Measurements from ENCODE around the gene C2CD2L.
"Not testable (repeated sequence)": the region's sequence is repeated elsewhere in the genome, so short reads cannot be mapped to it uniquely, and the experiment has no call there.

The C2CD2L gene

GRCh38 chr11:119116235-119116594, 9.1 kb downstream of the C2CD2L start:
- no peak for DNase-seq

GRCh38 chr11:119116601-119117000, 9.5 kb downstream of the C2CD2L start:
- no peak for DNase-seq

DNA sequence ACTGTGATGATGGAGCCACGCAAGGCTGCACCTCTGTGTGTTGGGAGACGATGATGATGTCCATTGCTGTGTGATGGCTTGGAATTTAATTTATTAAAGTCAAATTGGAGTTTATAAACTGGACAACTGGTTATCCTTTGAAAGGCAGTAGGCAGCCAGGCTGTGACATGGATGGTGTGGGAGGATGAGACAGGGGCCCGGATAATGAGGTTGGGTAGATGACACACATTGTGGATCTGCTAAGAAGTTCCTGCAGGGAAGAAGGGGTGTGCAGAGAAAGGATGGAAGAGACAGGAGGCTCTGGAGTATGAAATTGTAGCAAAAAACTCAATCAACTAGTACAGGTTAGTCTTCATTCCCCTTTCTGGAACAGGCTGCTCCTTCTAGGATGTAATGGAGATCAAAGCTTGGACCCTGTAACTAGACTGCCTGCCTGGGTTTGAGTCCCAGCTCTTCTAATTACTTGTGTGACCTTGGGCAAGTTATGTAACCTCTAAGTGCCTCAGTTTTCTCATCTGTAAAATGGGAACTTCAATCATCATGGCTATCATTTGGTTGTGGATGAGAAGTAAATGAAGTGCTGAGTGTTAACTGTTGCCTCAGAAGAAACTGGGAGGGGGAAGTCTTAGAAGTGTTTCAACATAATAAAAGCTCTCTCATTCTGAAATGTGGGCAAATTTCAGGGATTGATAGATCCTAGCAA, 10.0 kb downstream of the C2CD2L start:
- no peak for DNase-seq

DNA sequence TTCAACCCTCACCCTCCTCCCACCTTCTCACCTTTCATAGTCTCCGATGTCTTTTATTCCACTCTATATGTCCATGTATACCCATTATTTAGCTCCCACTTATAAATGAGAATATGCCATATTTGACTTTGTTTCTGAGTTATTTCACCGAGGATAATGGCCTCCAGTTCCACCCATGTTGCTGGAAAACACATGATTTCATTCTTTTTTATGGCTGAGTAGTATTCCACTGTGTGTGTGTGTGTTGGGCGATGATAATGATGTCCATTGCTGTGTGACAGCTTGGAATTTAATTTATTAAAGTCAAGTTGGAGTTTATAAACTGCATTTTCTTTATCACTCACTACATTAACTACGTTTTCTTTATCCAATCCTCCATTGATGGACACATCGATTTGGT, 11.1 kb downstream of the C2CD2L start:
- DNase-seq, result no peak

- no peak for DNase-seq
These were observed 11.8 kb downstream of the C2CD2L start for GRCh38 chr11:119118946-119119345.

- DNase-seq, result no peak
These were observed 13.5 kb downstream of the C2CD2L start for GRCh38 chr11:119120639-119121007.

- peak; percentile 98 to 99 (median 99) for DNase-seq
These were observed 14.1 kb downstream of the C2CD2L start, which contains the start of gene HINFP for GRCh38 chr11:119121008-119121810. Gene HINFP (plus strand): TSS chr11:119121580. CDS start chr11:119126945, 5,365 bp downstream.

GRCh38 chr11:119121811-119122124, 14.6 kb downstream of the C2CD2L start:
- DNase-seq, result no peak

DNA sequence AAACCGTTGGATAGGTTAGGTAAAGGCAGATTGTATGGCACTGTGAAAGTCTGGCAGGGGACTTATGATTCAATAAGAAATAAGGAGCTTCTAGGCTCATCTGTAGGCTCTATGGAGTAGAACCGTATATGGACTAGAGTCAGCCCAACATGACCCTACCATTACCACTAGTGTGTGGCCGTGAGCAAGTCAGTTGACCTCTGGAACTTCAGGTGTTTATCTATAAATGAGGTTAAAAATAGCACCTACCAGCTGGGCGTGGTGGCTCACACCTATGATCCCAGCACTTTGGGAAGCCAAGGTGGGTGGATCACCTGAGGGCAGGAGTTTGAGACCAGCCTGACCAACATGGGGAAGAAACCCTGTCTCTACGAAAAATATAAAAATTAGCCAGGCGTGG, 18.7 kb downstream of the C2CD2L start:
- DNase-seq, result no peak

GRCh38 chr11:119126675-119127268, 19.6 kb downstream of the C2CD2L start:
- DNase-seq, result no peak

GRCh38 chr11:119130662-119131061, 23.5 kb downstream of the C2CD2L start:
- DNase-seq, result no peak

DNA sequence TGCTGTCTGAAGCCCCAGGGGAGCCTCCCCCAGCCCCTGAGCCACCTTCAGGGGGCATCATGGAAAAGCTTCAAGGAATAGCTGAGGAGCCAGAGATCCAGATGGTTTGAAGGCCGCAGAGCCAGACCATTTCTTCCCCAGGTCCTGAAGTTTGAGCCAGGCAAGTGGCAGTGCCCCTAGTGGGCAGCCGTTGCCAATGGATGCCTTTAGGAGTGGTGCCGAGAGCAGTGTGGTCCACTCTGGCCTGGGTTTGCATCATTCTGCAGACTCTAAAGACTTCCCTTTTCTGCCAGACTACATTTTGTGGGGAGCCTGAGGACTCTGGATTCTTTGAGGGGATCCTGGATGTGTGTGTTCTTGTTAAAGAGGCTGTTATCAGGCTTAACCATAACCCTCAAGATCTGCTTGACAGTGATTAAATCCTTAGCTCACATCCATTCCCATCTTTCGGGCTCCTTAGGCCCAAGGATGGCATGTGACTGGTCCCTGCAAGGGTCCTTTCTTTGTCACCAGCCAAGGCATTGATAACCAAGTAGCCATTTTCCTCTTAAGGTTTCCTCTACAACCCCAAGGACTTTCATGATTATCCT, 27.3 kb downstream of the C2CD2L start:
- no peak for DNase-seq

- not testable (repeated sequence) for DNase-seq
These were observed 32.1 kb downstream of the C2CD2L start for GRCh38 chr11:119139276-119139675.

DNA sequence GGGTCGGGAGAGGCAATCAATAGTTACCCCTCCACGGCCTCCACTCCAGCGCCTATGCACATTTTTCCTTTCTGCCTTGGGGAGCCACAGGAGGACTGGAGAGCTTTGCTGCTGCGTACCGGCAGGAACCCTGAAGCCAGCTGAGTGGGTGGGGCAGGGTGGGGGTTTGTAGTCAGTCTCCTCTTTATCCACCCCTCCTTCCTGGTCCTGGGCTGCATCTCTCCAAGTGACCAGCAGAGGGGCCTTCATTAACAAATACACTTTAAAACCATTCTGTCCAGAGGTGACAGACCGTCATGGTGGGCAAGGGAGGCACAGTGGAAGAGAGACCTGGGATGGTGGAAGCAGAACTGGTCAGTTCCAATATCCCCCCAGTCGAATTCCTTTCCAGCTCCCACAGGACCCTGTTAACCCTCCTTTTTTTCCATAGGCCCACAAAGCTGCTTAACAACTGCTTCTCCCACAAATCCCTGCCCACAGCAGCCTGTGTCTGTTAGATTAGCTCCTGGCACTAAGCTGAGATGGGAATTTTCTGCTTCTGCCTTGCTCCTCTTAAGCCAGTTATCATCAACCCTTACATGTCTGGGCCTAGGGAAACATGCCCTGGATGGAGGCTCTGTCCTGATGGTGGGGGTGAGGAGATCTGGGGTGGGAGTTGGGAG, 37.8 kb downstream of the C2CD2L start:
- DNase-seq, result no peak

DNA sequence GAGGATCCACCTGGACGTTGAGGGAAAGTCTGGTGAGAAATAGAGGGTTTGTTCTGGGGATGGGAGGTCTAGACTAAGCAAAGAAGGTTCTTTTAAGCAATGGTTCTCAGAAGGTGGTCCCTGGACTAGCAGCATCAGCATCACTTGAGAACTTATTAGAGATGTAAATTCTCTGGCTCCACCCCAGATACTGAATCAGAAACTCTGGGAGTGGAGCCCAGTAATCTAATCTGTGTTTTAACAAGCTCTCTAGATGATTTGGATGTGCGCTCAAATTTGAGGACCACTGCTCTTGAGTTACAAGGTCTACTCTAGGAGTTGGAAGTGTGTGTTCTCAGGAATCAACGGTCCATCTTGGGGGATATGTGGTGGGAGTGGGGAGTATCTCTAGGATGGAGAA, 38.4 kb downstream of the C2CD2L start:
- no peak for DNase-seq

- no peak for DNase-seq
These were observed 40.6 kb downstream of the C2CD2L start for GRCh38 chr11:119147604-119148333.

- DNase-seq, result no peak
These were observed 41.5 kb downstream of the C2CD2L start for GRCh38 chr11:119148720-119149017.

GRCh38 chr11:119149018-119149785, 42.1 kb downstream of the C2CD2L start, which contains the start of gene ABCG4:
Gene ABCG4 (plus strand): TSS chr11:119149052. CDS start chr11:119149966, 914 bp downstream.
- no peak for DNase-seq

GRCh38 chr11:119149786-119150275, 42.7 kb downstream of the C2CD2L start:
- no peak for DNase-seq

DNA sequence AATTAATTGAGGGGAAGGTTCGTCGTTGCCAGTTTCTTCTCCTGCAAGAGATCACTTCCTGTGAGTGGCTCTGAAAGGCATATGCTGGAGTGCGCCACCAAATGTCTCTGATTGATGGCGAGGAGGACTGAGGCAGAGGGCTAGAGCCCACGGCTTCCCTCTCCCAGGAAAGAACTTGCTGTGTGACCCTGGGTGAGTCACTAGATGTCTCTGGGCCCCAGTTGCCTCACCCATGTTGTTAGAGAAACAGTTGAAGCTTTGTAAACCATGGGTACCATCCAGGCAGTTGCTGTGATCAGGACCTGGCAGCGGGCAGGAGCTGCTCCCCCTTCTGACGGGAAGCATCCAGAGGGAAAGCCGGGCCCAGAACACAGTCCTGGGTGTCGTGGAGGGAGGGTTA, 44.9 kb downstream of the C2CD2L start:
- no peak for DNase-seq

- DNase-seq, result no peak
These were observed 45.5 kb downstream of the C2CD2L start for GRCh38 chr11:119152604-119153003.
